Measurements from ENCODE around the gene COL4A2. TPM values are rescaled to one million over a fixed set of nuclear protein-coding genes. Genes with fewer than 3 reads are reported as not detected.
A peak's percentile ranks its signal among the peaks of the same experiment; 100 is the strongest.

COL4A2 gene
- total RNA-seq, 4 donors from 2014 or later, result 56.6 to 139 (median 89.1) TPM

GRCh38 chr13:110277357-110277975, 29.6 kb upstream of the COL4A2 start:
- Histone ChIP-seq H3K27me3 (no peaks in the 10 kb centered on the region), H3K27ac (no peak overlapping the region)
- DNase-seq, result peak in 1 of 3 donors; percentile 37

GRCh38 chr13:110278859-110279258, 28.2 kb upstream of the COL4A2 start:
- Histone ChIP-seq H3K4me1 (peaks cover 0 to 19% (median 0%) of the 10 kb centered on the region in 4 donors), H3K9me3 (no peaks in the 10 kb centered on the region), H3K36me3 (no peaks in the 10 kb centered on the region), H3K27ac (no peak overlapping the region), H3K27me3 (no peaks in the 10 kb centered on the region), H3K4me3 (no peak overlapping the region)
- DNase-seq, result peak in 1 of 3 donors; percentile 22
- no peak for TF ChIP-seq POLR2A (IDR thresholded peaks at IDR 0.05)
- TF ChIP-seq CTCF (IDR thresholded peaks at IDR 0.05), result no peak

More at GRCh38 chr13:110277357-110277975, 29.6 kb upstream of the COL4A2 start:
- peaks cover 0 to 13% (median 0%) of the 10 kb centered on the region in 4 donors for H3K4me1 ChIP-seq
- H3K4me3 ChIP-seq, result no peak overlapping the region
- TF ChIP-seq CTCF (IDR thresholded peaks at IDR 0.05), result no peak
- TF ChIP-seq POLR2A (IDR thresholded peaks at IDR 0.05), result no peak
- H3K36me3 ChIP-seq, result no peaks in the 10 kb centered on the region
- no peaks in the 10 kb centered on the region for H3K9me3 ChIP-seq

GRCh38 chr13:110279684-110280083, 27.4 kb upstream of the COL4A2 start:
- DNase-seq, result peak in 1 of 3 donors; percentile 18
- TF ChIP-seq CTCF (IDR thresholded peaks at IDR 0.05) (no peak), POLR2A (IDR thresholded peaks at IDR 0.05) (no peak)
- H3K27ac ChIP-seq, result peak overlapping the region in 1 of 4 donors; percentile 26

GRCh38 chr13:110280231-110280813, 26.8 kb upstream of the COL4A2 start:
- Histone ChIP-seq H3K36me3 (no peaks in the 10 kb centered on the region), H3K27me3 (no peaks in the 10 kb centered on the region), H3K27ac (peak overlapping the region in 1 of 4 donors; percentile 26), H3K4me1 (peaks cover 0 to 22% (median 0%) of the 10 kb centered on the region in 4 donors), H3K4me3 (no peak overlapping the region), H3K9me3 (no peaks in the 10 kb centered on the region)
- no peak for TF ChIP-seq POLR2A (IDR thresholded peaks at IDR 0.05)
- no peak for TF ChIP-seq CTCF (IDR thresholded peaks at IDR 0.05)
- DNase-seq, result no peak

More at GRCh38 chr13:110279684-110280083, 27.4 kb upstream of the COL4A2 start:
- H3K36me3 ChIP-seq, result no peaks in the 10 kb centered on the region
- no peak overlapping the region for H3K4me3 ChIP-seq
- no peaks in the 10 kb centered on the region for H3K27me3 ChIP-seq
- no peaks in the 10 kb centered on the region for H3K9me3 ChIP-seq
- peaks cover 0 to 22% (median 0%) of the 10 kb centered on the region in 4 donors for H3K4me1 ChIP-seq

GRCh38 chr13:110280985-110281688, 25.9 kb upstream of the COL4A2 start:
- Histone ChIP-seq H3K36me3 (no peaks in the 10 kb centered on the region), H3K27me3 (no peaks in the 10 kb centered on the region), H3K27ac (peak overlapping the region in 1 of 4 donors; percentile 26), H3K4me1 (peaks cover 0 to 18% (median 0%) of the 10 kb centered on the region in 4 donors), H3K4me3 (no peak overlapping the region), H3K9me3 (no peaks in the 10 kb centered on the region)
- DNase-seq, result no peak
- no peak for TF ChIP-seq CTCF (IDR thresholded peaks at IDR 0.05)
